Astrocyte of the cerebellum (primary cell): ENCODE measurements around the gene ROR2.

Experiments used
- DNase-seq: peaks from one replicate; pipeline ENCODE4 v3.0.0-alpha.2; 2011; ENCODE audit warnings: low read depth
- H3K4me3 ChIP-seq: 2 replicates; pipeline ENCODE4 v1.5.1; 2011; ENCODE audit warnings: mild to moderate bottlenecking, low read depth, low read length, moderate library complexity
- in situ Hi-C: cut with HindIII; loops from 2 replicates; pipeline ENCODE4 v1.10.0; 2017; ENCODE audit warnings: low sequenced_read_pairs
- TF ChIP-seq, protein P1 (sequence below): IDR thresholded peaks from 2 replicates; pipeline ENCODE4 v1.5.1; 2012; ENCODE audit warnings: low read length, low read depth, moderate library complexity, mild to moderate bottlenecking; ENCODE audit errors: missing control alignments

ROR2 gene

DNA sequence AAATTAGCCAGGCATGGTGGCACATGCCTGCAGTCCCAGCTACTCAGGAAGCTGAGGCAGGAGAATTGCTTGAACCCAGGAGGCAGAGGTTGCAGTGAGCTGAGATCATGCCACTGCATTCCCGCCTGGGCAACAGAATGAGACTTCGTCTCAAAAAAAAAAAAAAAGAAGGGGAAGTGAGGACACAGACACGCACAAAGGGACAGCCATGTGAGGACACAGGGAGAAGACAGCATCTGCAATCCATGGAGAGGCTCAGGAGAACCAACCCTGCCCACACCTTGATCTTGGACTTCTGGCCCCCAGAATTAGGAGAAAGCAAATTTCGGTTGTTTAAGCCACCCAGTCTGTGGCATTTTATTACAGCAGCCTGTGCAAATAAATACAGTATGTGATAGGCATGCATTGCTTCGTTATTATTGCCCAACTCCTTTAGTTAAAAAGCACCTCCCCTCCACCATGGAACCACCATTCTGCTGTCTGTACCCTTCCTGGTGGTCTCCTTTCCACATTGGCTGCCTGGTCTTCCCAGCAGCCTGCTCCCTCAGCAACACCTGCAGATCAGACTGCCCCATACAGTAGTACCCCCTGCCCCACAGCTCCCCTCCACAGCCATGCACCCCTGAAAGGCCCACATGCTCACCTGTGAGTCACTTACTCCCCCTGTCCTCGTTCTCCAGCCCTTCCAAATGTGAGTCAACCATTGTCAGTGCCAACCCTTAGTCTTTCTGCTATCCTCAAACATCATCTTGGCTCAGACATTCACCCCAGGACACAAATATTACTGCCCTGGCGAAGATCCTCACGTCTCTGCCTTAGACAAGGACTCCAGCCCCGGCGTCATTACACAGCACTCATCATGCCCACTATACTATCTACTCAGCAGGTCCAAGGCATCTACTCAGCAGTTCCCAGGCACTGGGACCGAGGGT, 128.8 kb downstream of the ROR2 start:
- no peak overlapping the region for H3K4me3 ChIP-seq
- in situ Hi-C loops: no loop called here
- DNase-seq: no peak
- TF ChIP-seq, protein P1, sequence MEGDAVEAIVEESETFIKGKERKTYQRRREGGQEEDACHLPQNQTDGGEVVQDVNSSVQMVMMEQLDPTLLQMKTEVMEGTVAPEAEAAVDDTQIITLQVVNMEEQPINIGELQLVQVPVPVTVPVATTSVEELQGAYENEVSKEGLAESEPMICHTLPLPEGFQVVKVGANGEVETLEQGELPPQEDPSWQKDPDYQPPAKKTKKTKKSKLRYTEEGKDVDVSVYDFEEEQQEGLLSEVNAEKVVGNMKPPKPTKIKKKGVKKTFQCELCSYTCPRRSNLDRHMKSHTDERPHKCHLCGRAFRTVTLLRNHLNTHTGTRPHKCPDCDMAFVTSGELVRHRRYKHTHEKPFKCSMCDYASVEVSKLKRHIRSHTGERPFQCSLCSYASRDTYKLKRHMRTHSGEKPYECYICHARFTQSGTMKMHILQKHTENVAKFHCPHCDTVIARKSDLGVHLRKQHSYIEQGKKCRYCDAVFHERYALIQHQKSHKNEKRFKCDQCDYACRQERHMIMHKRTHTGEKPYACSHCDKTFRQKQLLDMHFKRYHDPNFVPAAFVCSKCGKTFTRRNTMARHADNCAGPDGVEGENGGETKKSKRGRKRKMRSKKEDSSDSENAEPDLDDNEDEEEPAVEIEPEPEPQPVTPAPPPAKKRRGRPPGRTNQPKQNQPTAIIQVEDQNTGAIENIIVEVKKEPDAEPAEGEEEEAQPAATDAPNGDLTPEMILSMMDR: no peak

DNA sequence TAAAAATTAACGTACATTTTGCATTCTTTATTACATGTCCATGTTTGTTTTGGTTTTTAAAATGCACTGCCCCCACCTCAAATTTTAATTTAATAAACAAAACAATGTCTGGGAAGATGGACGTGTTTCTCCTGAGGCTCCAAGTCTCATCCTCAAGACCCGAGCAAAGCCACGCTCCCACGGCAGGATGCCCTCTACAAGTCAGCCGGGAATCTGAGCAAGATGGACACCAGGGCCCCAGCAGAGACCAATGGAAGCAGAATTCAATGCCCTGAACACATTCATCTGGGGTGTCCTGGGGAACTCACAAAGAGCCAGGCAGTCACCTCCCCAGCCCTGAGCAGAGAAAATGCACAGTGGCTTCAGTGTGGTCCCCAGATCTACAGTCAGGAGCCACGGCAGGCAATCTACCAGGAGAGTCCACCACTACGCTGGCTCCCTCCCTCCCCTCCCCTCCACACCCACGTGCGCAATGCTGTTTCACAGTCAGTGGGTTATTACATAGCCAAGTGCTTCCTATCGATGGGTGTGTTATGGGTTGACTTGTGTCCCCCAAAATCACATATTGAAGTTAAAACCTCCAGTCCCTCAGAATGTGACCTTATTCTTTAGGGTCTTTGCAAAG, 129.8 kb downstream of the ROR2 start:
- in situ Hi-C loops: no loop called here
- H3K4me3 ChIP-seq: no peak overlapping the region
- no peak for DNase-seq
- TF ChIP-seq, protein P1: no peak

DNA sequence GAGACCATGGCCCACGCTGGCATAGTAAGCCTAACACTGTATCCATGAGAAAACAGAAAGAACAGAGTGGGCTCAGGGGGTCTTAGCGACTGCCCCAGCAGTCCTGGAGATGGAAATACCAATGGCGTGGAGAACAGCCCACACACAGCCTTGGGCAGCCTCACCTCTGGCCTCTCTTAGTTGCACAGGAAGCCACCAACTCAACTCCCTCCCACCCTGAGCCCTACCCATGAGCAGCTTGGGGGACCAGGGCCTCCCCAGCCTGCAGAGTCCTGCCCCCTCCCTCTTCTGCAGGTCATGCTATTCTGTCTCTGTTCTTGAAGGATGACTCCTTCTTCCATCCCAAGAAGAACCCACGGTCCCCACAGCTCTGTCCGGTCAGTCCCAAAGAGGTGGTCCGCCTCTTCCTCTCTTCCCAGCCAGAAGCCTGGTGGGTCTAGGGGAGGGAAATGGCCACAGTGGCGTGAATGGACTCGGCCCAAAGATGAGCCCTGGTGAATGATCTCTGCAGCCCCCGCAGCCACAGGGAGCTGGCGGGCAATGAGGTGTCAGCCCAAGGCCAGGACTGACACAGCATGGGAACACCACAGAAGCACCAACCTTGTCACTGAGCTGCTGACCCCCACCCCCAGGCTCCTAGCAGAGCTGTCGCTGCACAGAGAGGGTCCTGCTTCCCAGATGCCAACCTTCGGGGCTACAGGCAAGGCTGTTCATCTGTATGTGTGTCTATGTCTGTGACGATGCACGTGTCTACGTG, 131.2 kb downstream of the ROR2 start:
- DNase-seq: no peak
- TF ChIP-seq, protein P1: no peak
- in situ Hi-C loops: no loop called here
- no peak overlapping the region for H3K4me3 ChIP-seq

DNA sequence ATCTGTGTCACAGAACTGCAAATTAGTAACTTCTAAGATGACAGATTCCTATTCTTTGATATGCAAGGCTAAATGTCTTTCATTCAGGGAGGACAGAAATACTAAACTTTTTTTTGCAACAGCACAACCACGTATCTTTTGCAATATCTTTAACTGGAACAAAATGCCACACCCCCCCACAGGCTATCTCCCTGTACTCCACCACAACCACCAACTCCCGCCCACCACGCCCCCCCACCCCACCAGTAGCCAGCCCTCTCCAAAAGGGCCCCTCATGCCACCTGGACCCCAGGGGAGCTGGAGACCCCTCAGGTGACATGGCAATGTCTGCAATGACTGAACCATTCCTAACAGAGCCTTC, 131.8 kb downstream of the ROR2 start:
- no peak for DNase-seq
- in situ Hi-C loops: no loop called here
- TF ChIP-seq, protein P1: no peak
- no peak overlapping the region for H3K4me3 ChIP-seq

DNA sequence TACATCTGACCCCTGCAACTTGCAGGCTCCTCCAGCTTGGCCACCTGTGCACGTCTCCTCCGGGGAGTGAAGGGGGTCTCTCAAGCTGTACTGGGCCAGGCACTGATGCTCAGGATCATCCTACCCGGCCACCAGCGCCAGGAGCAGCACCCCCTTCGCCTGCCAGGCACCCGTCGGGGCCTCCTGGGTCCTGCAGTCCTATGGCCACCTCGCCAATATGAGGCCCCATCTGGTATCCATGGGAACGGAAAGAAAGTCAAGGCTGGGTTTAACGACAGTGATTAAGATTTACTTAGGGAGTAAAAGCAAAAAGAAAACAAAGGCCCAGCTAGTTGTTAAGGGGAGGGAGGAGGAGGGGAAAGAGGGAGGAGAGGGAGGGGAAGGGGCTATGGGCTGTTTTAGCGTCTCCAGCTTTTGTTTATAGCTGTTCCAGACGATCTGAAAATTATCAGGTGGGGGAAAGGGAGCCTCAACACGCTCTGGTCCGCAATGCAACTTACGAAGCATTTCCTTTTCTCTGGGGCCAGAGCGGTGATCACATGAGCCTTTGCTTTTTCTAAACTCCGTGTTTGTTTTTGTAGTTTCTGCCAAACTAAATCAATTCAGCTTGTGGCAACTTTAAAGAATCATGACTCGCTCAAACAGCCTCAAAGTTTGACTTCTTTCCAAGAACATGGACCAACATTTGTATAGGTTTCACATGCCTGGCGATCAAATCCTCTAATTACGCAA, 132.4 kb downstream of the ROR2 start:
- peak; percentile 69 for DNase-seq
- in situ Hi-C loops: no loop called here
- TF ChIP-seq, protein P1: no peak
- H3K4me3 ChIP-seq: peak overlapping the region; percentile 15

DNA sequence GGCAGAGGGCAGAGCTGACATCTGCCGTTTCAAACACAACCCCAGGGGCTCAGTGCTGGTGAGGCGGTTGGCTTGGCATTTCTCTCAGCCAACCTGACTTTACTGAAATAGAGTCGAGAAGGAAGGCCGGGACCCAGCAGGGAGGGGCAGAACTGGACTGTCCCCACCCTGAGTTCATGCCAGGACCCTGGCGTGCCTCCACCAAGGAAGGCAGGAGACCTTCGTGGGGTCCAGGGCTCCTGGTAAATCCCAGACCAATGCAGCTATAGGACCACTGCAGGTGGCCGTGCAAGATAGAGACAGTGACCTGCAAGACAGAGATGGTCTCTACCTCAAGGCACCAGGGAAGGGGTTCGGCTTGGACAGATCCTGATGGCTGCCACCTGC, 132.9 kb downstream of the ROR2 start:
- H3K4me3 ChIP-seq: no peak overlapping the region
- TF ChIP-seq, protein P1: no peak
- no peak for DNase-seq
- in situ Hi-C loops: no loop called here
